ELR (cell line): ENCODE measurements around the gene EFNB2.
A peak's percentile ranks its signal among the peaks of the same experiment; 100 is the strongest.

Experiments
- DNase-seq: peaks from one replicate; pipeline ENCODE4 v3.0.0-alpha.2; 2015; ENCODE audit warnings: low read depth

EFNB2 gene

DNA sequence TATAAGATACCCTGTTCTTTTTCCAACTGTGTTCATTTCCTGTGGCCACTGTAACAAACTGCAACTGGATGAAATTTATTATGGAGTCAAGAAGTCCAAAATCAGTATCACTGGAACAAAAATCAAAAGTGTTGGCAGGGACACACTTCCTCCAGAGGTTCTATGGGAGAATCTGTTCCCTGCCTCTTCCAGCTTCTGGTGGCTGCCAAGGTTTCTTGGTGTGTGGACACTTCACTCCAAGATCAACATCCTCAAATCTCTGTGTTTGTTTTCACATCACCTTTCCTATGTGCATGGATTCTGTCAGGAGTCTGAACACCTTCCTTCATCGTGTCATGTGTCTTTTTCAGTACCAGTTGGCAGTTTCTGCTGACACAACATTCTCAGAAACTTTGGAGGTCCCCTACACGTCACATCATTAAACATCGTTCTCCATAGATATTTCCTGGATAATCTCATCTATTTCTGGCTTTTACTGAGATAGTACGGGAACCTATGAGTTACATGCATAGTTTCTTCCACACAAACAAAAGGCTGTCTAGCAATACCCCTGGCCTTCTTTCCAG, 15.2 kb upstream of the EFNB2 start:
- DNase-seq, result no peak

DNA sequence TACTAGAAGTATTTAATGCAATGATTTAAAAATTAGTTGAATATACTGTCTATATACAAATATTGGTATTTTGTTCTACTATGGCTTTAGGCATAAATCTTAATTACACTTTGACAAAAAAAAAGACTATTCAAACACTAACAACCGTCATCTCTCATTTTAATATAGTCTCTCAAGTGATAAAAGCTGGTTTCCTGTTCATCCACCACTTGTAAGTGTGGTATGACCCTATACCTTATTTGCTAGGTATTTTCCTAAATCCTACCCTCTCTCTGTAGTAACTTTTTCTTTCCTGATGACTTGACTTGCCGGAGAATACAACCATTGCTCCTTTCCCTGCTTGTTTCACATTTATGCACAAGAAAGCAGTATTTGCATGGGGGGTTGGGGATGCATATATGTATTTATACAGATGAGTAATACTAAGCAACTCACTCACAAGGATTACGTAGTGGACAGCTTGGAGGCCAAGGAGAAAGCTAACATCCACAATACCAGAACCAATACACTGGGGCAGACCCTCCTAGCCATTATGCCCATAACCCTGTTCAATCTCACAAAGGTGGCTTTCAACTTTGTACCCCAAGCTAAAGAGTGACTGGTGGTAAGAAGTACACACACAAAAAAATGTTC, 12.7 kb upstream of the EFNB2 start:
- DNase-seq, result peak; percentile 54

DNA sequence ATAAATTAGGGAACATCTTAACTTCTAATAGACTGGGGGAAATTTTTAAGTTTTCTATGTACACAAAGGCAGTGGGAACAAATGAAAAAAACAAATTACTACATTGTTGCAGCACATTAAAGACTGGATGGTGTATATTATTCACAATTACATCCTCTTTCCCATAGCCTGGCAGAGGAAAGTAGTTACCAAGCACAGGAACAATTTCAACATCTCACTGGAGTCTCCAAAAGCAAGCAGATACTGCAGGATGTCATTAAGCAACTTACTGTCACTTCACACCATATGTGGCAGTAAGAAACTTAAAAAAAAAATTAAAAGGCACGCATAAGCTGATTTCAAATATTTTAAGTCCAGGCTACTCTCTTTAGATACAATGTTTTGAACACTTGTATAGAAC, 6.4 kb upstream of the EFNB2 start:
- DNase-seq, result no peak

DNA sequence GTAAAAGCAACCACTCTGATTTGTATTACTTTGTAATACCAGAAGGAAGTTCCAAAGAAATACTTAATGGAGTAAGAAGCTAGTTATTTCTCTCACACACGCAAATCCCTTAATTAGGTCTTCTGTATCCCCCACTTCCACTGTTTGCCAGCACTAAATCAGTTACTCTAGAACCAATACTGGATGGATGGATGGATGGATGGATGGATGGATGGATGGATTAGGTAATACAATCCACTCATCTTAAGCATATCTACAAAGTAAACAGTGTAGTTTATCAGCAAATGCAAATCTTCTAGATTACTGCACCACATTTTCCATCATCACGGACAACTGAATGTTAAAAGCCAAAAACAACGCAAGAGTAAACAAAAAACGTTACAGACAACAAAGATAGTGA, 5.2 kb upstream of the EFNB2 start:
- no peak for DNase-seq

DNA sequence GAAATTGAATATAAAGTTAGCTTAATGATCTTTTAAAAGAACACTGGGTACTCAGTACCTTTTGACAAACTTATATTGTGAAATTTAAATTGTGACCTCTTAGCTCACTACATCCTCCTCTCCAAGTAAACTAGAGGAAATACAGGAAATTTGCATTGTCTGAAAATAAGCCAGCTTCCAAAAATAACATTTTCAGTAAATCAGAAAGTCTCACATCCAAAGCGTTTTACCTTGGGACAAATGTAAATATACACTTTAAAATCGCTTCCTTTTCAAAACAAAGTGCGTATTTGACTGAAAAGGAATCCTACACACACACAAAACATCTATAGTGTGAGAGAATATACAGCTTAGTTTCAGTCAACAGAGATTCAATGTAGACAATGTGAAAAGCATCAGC, 2.1 kb upstream of the EFNB2 start:
- DNase-seq, result no peak

DNA sequence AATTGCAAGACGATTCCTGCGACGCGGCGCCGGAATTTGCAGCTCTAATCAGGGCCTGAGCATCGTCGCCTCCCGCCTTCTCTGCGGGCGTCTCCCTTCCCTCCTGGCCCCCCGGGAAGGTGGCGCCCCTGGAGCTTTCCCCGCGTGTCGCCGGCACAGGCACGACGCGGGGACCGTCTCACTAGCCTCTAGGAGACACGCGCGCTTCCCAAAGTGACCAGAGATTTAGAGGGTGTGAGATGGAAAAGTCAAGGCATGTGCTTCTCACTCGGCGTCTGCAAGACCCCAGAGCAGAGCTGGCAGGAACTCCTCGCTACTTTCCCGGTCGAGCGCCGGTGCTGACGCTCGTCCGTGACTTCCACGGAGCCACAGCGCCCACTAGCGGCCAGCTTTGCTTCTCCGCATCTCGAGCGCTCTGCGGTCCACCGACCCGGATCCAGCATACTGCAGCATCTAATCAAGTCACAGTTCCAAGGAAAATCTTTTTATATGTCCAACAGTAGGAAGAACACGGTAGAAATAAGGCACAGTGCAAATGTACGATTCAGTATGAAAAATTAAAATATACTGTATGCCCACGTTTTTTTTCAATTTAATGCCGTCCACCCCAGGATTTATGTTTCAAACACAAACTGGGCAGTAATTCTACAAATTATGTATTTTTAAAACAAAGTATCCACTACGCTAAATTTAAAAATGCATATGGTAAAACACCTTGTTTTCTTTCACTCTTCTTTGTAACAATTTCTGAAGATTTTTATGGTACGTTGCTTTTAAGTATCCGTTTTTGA, 977 bp upstream of the EFNB2 start:
- DNase-seq, result peak; percentile 88

DNA sequence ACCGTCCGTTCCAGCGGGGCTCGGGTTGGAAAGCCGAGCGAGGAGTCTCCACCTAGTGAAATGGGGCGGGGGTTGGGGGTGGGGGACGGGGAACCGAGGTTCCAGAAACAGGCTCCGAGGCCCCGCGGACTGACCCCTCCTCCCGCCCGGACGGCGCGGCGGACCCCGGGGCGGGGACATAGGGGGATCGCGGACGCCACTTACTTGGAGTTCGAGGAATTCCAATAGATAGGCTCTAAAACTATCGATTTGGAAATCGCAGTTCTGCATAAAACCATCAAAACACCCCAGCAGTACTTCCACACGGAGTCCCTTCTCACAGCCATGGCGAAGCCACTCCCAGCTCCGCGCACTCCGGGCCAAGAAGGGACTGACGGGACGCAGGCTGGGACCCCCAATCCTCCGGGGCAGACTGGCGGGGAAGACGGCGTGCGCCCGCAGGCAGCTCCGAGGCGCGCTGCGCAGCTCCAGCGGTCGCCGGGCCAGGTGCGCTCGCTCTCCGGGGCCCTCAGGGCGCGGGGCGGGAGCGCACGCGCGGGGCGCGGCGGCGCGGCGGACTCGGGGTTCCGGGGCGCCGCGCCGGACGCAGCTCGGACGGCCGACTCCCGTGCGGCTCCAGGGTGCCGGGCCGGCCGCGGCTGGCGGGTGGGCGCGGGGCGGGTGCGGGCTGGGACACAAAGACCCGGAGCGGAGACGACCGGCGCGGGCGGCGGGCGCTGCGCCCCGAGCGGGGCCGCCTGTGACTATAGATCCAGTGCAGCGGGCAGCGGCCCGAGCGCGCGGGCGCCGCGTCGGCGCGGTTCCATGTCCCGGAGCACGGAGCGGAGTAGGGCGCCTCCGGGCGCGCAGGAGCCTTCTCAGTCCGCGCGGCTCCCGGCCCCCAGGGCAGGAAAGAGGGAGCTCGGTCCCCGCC, 567 bp downstream of the EFNB2 start:
- DNase-seq, result peak; percentile 37

DNA sequence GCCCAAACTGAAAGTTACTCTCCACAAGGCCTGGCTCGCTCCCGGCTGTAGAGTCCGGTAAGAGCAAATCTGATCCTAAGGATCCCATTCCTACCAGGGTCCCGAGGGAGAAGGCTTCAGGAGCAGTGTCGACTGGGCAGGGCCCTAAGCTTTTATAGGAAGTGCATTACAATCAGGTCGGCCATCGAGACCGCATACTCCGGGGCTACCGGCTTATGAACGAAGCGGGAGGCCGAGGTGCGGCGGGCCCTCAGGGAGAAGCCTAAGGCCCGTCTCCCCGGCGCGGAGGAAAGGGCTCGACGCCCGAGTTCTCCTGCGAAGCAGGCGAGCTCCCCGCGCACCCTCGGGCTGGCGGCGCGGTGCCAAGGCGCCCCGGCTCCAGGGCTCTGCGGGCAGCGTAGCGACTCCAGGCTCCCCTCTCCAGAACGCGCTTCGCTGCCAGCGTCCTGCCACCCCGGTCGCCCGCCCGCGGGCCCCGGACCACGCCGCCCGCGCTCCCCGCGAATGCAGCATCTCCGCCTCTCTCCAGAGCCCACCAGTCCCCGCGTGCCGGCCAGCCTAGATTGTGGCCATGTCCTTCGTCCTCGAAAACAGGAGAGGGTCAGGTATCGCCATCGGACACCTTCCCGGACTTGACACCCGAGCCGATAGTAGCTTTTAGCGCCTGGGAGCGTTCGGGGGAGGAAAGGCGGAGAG, 1.4 kb downstream of the EFNB2 start:
- peak; percentile 76 for DNase-seq

DNA sequence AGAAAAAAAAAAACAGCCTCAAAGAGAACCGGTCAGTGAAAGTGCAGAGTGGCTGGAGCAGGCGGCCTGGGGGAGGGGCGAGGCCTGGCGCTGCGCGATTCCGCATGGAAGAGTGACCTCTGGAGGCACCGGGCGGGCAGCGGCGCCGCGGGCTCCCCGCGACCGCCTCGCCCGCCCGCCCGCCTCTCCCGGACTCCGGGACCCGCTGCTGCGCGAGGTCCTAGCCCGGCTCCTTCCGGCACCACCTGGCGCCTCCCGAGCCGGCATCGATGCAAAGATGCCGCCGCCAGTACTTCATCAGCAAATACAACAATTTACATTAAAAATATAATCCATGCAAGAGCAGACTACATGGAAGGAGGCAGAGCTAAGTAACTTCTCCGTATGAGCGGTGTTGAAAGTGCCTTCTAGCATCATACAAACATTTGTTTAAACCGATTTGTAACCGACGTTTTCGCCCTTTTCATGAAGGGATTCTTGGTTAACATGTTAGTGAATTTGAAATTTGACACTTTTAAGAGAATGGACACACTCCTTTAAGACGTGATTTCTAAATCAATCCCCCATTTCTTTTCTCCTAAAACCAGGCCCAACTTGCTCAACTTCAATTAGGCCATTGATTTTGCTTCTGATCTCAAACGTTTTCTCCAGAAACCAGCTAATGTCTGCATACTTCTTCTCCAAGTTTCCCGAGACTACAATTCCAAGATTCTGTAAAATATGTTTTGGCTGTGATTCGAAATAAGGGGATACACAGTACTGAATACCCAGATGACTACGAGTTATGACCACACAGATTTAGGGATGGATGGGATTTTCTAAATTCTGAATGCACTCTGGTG, 2.1 kb downstream of the EFNB2 start:
- DNase-seq, result peak; percentile 86

DNA sequence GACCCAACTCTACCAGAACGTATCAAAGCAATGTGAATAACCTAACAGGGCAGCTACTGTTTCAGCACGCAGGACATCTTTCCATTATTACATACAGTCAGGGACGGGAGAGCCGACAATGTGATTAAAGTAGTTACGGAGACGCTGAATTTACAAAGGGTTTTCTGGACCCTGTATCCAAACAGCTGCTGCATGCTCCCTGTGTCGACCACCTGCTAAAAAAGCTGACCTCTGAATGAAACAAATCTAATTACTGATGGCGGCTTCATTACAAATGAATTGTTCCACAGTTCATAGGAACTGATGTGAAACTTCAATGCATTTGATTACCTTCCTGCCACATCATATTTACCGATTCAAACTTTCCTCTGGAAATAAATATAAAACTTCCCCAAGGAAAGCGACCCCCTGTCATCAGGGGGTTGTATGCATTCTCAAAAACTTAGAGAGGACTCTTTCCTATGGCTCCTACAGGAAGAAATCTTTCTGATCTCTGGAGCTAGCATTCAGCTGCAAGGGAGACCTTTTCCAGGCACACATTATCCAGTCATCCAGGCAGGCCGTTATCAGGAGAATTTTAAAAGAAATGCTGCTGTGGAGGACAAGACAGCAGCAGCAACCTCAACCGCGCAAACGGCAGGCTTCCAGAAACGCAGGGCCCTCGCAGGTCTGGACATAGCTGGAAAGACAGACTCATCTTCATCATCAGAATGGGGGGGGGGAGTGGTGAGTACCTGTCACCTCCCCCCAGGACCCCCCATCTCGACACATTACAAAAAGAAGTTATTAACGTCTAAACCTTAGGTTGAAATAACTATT, 3.1 kb downstream of the EFNB2 start:
- peak; percentile 52 for DNase-seq

DNA sequence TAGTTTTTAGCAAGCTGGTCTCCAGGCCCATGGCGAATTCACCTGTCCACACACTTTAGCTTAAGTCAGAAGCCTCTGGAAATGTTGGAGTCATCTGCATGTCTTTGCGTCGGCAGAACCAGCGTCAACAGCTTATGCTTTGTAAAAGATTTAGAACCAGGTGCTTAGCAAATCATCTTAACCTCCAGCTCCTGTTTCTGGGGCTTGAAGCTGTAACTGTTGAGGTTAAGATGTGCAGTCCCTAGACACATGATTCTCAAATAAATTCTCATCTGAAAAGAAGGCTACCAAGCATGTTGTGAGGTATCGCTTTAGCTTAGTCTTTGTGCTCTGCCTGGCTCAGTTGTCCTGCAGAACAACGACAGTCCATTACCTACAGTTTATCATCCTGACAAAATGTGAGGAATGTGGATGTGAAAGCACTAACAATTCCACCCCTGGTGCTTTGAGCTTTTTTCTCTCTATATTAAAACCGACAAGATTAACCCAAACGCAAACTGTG, 4.4 kb downstream of the EFNB2 start:
- no peak for DNase-seq

DNA sequence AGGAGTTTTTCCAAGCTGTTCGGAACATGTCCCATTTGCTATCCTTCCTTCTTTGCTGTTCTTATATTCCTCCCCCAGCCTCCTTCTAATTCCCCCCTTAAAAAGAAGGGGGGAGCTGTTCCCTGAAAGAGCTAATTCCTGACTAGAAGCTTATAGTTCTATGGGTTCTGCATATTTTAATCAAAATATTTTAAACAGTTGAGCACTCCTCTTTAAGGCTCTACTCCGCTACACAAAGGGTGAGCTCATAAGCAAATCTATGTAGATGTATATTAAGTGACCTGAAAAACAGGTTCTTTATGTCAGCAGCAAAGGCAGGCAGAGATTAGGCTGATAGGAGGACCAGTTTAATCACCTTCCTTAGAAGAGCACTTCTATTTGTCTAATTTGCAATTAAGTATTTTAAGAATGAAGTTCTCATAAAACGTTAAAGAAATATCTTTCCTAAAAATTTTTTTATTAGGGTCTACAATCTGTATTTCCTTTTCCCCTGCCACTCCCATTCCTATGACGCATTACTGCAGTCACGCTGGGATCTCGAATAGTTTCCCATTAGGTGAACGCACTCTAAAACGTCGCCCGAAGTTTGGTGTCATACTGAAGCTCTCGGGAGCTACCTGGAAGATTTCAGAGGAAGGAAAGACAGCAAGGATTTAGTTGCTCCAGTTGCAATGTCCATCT, 5.2 kb downstream of the EFNB2 start:
- no peak for DNase-seq

DNA sequence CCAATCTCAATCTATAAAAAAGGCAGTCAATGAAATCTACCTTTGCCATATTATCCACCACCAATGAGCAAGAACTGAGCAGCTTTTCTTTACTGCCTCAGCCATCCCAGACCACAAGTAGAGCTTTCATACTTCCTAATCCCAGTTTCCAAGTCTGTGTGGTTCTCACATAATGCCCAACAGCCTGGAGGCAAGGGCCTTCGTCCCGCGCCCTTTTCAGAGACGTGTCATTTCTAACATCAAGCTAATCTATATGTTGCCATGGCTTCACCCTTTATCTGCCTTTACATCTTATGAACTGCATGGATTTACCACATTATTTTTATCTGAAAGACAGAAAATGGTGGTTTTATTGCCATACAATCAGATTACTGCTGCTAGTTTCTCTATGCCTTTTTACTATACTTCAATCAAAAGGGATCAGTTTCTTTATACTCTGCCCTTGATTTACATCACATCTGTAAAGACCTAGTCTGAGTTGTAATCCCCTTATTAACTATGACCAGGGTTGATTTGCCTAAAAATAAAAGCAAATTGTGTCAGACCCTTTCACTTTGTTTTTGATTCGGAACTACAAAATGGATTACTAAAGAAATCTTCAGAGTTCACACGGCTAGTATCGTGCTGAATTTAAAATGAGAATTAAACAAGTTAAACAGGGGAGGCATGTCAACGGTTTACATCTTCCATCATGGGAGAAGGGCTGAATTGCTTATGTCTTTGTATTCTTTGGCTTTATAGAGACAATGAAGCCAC, 5.9 kb downstream of the EFNB2 start:
- no peak for DNase-seq

DNA sequence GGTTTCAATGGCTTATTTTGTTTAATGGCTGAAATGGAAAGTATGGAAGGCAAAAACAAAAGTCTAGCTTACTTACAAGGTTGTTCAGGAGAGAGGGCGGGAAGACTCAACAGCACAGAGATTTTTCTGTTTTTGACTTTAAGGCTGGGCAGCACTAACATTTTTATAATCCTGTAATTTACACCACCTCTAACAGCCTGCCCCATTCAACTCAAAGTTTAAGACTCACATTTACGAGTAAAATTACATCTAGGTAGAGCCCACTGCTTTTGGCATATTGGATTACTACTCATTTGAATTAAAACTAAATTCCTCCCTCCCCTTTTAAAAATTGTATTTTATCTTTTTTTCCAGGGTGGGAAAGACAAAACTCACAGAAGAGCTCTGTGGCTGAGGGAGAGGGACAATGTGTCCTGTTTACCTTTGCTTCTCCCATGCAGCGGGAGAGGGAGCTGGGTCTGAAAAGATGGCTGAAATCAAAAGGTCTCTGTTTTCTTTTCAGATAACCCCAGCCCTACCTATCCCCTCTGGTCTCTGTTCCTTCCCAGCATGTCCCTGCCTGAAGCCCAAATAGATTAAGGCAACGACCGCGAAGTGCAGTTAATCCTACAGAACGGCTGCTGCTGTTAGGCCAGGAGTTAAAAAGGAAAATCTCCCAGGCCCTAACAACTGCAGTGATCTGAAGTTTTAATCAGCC, 6.6 kb downstream of the EFNB2 start:
- DNase-seq, result no peak

DNA sequence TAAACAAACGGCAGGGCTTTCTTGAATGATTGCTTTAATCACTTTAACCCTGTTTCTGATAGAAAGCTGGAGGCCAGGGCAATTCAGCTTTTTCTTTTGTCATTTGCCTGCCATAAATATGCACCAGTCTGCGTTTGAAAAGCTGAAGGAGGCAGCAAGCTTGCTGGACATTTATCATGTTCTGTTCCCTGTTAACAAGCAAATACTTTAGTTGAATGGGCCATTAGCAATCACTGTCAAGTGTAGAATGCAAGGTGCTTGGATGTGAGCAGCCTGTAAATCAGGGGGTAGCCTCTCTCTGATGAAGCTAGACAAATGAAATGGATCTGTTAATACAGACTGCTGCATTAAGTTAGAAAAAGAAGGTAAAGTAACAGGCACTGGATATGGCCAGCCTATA, 7.6 kb downstream of the EFNB2 start:
- DNase-seq, result no peak

DNA sequence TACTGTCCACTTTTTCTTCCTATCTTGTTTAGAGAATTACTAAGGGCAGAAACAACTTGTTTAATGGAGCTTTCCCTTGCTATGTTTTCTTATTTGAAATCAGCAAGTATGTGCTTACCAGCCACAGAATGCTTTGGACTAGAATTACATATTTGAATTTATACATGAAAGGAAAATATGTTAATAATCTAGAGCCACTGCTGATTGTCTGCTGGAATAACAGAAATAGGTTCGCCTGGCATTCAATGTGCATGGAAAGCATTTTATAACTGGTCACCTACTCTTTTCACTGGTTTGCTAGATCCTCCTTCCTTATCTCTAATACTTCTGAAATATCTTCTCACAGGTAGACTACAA, 8.0 kb downstream of the EFNB2 start:
- DNase-seq, result no peak

DNA sequence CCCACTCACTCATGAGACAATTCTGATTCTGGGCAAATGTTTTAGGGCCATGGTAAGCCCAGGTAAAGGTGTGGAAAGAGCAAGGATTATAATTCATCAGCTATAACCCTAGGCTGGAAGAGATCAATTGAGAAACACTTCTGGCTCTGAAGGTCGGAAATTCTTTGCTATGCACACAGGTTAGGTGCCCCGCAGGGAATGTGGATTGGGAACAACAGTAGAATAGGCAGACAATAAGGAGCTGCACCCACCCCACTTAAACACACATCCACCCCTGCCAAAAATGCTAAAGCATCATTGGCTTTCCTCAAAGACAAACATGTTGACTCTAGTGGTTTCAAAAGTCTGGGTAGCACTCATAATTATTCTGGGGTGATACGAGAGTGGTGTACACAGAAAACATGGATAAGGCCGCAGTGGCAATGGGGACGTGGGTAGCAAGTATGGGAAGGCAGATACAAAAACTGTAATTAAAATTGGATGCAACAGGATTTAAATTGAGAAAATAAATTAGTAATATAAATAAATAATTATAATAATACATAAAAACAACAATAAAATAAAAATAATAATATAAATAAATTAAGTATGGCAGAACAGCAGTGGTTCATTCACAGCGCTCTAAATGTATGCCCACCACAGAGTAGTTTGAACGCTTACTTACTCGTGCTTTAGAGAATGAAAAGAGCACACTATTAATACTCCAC, 8.6 kb downstream of the EFNB2 start:
- DNase-seq, result no peak
